ENCODE measurements around the gene IL26. TPM values are rescaled to one million over a fixed set of nuclear protein-coding genes. Genes with fewer than 3 reads are reported as not detected.

Gene IL26
- total RNA-seq, 2 donors from 2014 or later: not detected

GRCh38 chr12:68207276-68207675, 18.3 kb downstream of the IL26 start:
- ATAC-seq (no peak), DNase-seq (no peak)
- Histone ChIP-seq H3K4me1 (no peaks in the 10 kb centered on the region), H3K27me3 (no peaks in the 10 kb centered on the region), H3K4me3 (no peak overlapping the region), H3K27ac (no peak overlapping the region), H3K36me3 (replicated peaks in 1 of 2; ENCODE audit: insufficient read depth in 1 of 2, low read depth in 2 of 2) (no peaks in the 10 kb centered on the region), H3K9me3 (no peaks in the 10 kb centered on the region)
- TF ChIP-seq POLR2A (IDR thresholded peaks at IDR 0.05) (no peak), CTCF (IDR thresholded peaks at IDR 0.05) (no peak)
- intact Hi-C loops (cut with DNase I): no loop called here

GRCh38 chr12:68206446-68206845, 19.2 kb downstream of the IL26 start:
- no peak for ATAC-seq
- TF ChIP-seq POLR2A (IDR thresholded peaks at IDR 0.05) (no peak), CTCF (IDR thresholded peaks at IDR 0.05) (no peak)
- intact Hi-C loops (cut with DNase I): no loop called here

GRCh38 chr12:68203460-68203875, 22.1 kb downstream of the IL26 start:
- Histone ChIP-seq H3K9me3 (no peaks in the 10 kb centered on the region), H3K27ac (no peak overlapping the region), H3K4me3 (no peak overlapping the region), H3K4me1 (no peaks in the 10 kb centered on the region), H3K27me3 (no peaks in the 10 kb centered on the region), H3K36me3 (replicated peaks in 1 of 2; ENCODE audit: insufficient read depth in 1 of 2, low read depth in 2 of 2) (no peaks in the 10 kb centered on the region)
- intact Hi-C loops (cut with DNase I): no loop called here
- DNase-seq (no peak), ATAC-seq (no peak)
- WGBS, 2 donors: 26 to 30% methylated on average over 5 of the region's 5 CpGs
- no peak for TF ChIP-seq POLR2A (IDR thresholded peaks at IDR 0.05)
- TF ChIP-seq CTCF (IDR thresholded peaks at IDR 0.05): no peak

More at GRCh38 chr12:68206446-68206845, 19.2 kb downstream of the IL26 start:
- Histone ChIP-seq H3K27me3 (no peaks in the 10 kb centered on the region), H3K9me3 (no peaks in the 10 kb centered on the region), H3K36me3 (replicated peaks in 1 of 2; ENCODE audit: insufficient read depth in 1 of 2, low read depth in 2 of 2) (no peaks in the 10 kb centered on the region), H3K27ac (no peak overlapping the region), H3K4me1 (no peaks in the 10 kb centered on the region), H3K4me3 (no peak overlapping the region)
- WGBS, 2 donors: 13 to 20% methylated on average over 1 of the region's 1 CpG
- DNase-seq: no peak

GRCh38 chr12:68200854-68201253, 24.8 kb downstream of the IL26 start:
- DNase-seq: no peak
- no peak for ATAC-seq
- H3K27ac ChIP-seq: no peak overlapping the region
- WGBS, 2 donors: 75 to 91% methylated on average over 2 of the region's 2 CpGs
- no peaks in the 10 kb centered on the region for H3K27me3 ChIP-seq
- H3K36me3 ChIP-seq (replicated peaks in 1 of 2; ENCODE audit: insufficient read depth in 1 of 2, low read depth in 2 of 2): no peaks in the 10 kb centered on the region
- no peak overlapping the region for H3K4me3 ChIP-seq
- intact Hi-C loops (cut with DNase I): no loop called here
- no peaks in the 10 kb centered on the region for H3K4me1 ChIP-seq
- H3K9me3 ChIP-seq: no peaks in the 10 kb centered on the region
- TF ChIP-seq POLR2A (IDR thresholded peaks at IDR 0.05) (no peak), CTCF (IDR thresholded peaks at IDR 0.05) (no peak)

- H3K27ac ChIP-seq: no peak overlapping the region
- H3K36me3 ChIP-seq (replicated peaks in 1 of 2; ENCODE audit: insufficient read depth in 1 of 2, low read depth in 2 of 2): no peaks in the 10 kb centered on the region
- no peaks in the 10 kb centered on the region for H3K9me3 ChIP-seq
- H3K4me3 ChIP-seq: no peak overlapping the region
- no peaks in the 10 kb centered on the region for H3K4me1 ChIP-seq
- no peak for DNase-seq
- intact Hi-C loops (cut with DNase I): no loop called here
- no peak for ATAC-seq
- 79 to 88% methylated on average over 1 of the region's 1 CpG for WGBS, 2 donors
- H3K27me3 ChIP-seq: no peaks in the 10 kb centered on the region
- TF ChIP-seq POLR2A (IDR thresholded peaks at IDR 0.05) (no peak), CTCF (IDR thresholded peaks at IDR 0.05) (no peak)
Measured at GRCh38 chr12:68199127-68199526, 26.5 kb downstream of the IL26 start.
